ENCODE measurements around the gene DNM1.

GRCh38 chr9:128254855-128255759 lies 51.9 kb downstream of the DNM1 start:
- TF ChIP-seq EZH2 (IDR thresholded peaks at IDR 0.05), result no peak
- no peak for TF ChIP-seq POLR2AphosphoS5 (IDR thresholded peaks at IDR 0.05; ENCODE audit: borderline replicate concordance, low read depth, low read length)
- no peak for TF ChIP-seq FOXP2 (optimal IDR thresholded peaks at IDR 0.05; ENCODE audit: control extremely low read depth, extremely low read length, insufficient read depth)
